Parathyroid adenoma (tissue), 2 donors: Measurements from ENCODE around the gene LRRC8B.
A peak's percentile ranks its signal among the peaks of the same experiment; 100 is the strongest.

Experiments
- H2AFZ ChIP-seq: fragments of 300-600 bp; sonication (generic); one replicate; pipeline ENCODE4 v1.7.0; 2017; ENCODE audit warnings: antibody characterized with exemption, mild to moderate bottlenecking
- H3K27ac ChIP-seq: fragments of 300-600 bp; sonication (generic); one replicate; pipeline ENCODE4 v1.7.0; 2017
- H3K27me3 ChIP-seq: fragments of 300-600 bp; sonication (generic); one replicate; pipeline ENCODE4 v1.7.0; 2017; ENCODE audit warnings: low read length; ENCODE audit not compliant: control insufficient read depth, insufficient read depth
- H3K36me3 ChIP-seq: fragments of 300-600 bp; sonication (generic); one replicate; pipeline ENCODE4 v1.7.0; 2017; ENCODE audit warnings: low read length; ENCODE audit not compliant: control insufficient read depth, insufficient read depth
- H3K4me1 ChIP-seq: fragments of 300-600 bp; sonication (generic); one replicate; pipeline ENCODE4 v1.7.0; 2017; ENCODE audit warnings: control low read depth
- H3K4me2 ChIP-seq: fragments of 300-600 bp; sonication (generic); one replicate; pipeline ENCODE4 v1.7.0; 2017; ENCODE audit warnings: low read length
- H3K4me3 ChIP-seq: fragments of 300-600 bp; sonication (generic); one replicate; pipeline ENCODE4 v1.7.0; 2017; ENCODE audit warnings: low read depth, low read length
- H3K79me2 ChIP-seq: fragments of 300-600 bp; sonication (generic); one replicate; pipeline ENCODE4 v1.7.0; 2017; ENCODE audit warnings: control low read depth
- H3K9ac ChIP-seq: fragments of 300-600 bp; sonication (generic); one replicate; pipeline ENCODE4 v1.7.0; 2017; ENCODE audit warnings: mild to moderate bottlenecking
- H3K9me3 ChIP-seq: fragments of 300-600 bp; sonication (generic); one replicate; pipeline ENCODE4 v1.7.0; 2017; ENCODE audit warnings: low read length; ENCODE audit not compliant: control insufficient read depth
- CTCF ChIP-seq: fragments of 300-600 bp; sonication (generic); IDR thresholded peaks from one replicate; pipeline ENCODE4 v1.7.0; 2017; ENCODE audit warnings: antibody characterized with exemption, mild to moderate bottlenecking
- donor health status: primary hyperparathyroidism.

LRRC8B gene

GRCh38 chr1:89523572-89524368 lies 859 bp upstream of the LRRC8B start:
- Histone ChIP-seq H3K4me2 (peak overlapping the region; percentile 82), H3K9me3 (no peaks in the 10 kb centered on the region), H3K27me3 (no peaks in the 10 kb centered on the region), H2AFZ (peak overlapping the region; percentile 92), H3K79me2 (peaks cover 4% of the 10 kb centered on the region), H3K4me1 (no peaks in the 10 kb centered on the region), H3K9ac (no peak overlapping the region), H3K4me3 (peak overlapping the region; percentile 87), H3K36me3 (no peaks in the 10 kb centered on the region), H3K27ac (peak overlapping the region; percentile 88)
- TF ChIP-seq CTCF = no peak

- Histone ChIP-seq H3K4me1 (no peaks in the 10 kb centered on the region), H3K36me3 (no peaks in the 10 kb centered on the region), H3K9ac (peak overlapping the region; percentile 6), H2AFZ (peak overlapping the region; percentile 92), H3K4me2 (peak overlapping the region; percentile 91), H3K9me3 (no peaks in the 10 kb centered on the region), H3K27me3 (no peaks in the 10 kb centered on the region), H3K79me2 (peaks cover 4% of the 10 kb centered on the region), H3K27ac (peak overlapping the region; percentile 88), H3K4me3 (peak overlapping the region; percentile 87)
- no peak for TF ChIP-seq CTCF
Measured at GRCh38 chr1:89525169-89525855, 683 bp downstream of the LRRC8B start.

- no peaks in the 10 kb centered on the region for H3K4me1 ChIP-seq
- no peak overlapping the region for H3K4me3 ChIP-seq
- H3K9me3 ChIP-seq = no peaks in the 10 kb centered on the region
- H3K27ac ChIP-seq = no peak overlapping the region
- TF ChIP-seq CTCF = no peak
- H3K27me3 ChIP-seq = no peaks in the 10 kb centered on the region
- no peak overlapping the region for H3K9ac ChIP-seq
- peaks cover 6% of the 10 kb centered on the region for H3K79me2 ChIP-seq
- H3K36me3 ChIP-seq = no peaks in the 10 kb centered on the region
- H3K4me2 ChIP-seq = no peak overlapping the region
- H2AFZ ChIP-seq = no peak overlapping the region
Measured at GRCh38 chr1:89527256-89527655, 2.6 kb downstream of the LRRC8B start.

GRCh38 chr1:89527750-89528381 lies 3.2 kb downstream of the LRRC8B start:
- no peaks in the 10 kb centered on the region for H3K4me1 ChIP-seq
- no peaks in the 10 kb centered on the region for H3K36me3 ChIP-seq
- no peak overlapping the region for H3K9ac ChIP-seq
- no peak overlapping the region for H3K4me2 ChIP-seq
- no peak overlapping the region for H2AFZ ChIP-seq
- H3K27ac ChIP-seq = no peak overlapping the region
- TF ChIP-seq CTCF = no peak
- H3K4me3 ChIP-seq = no peak overlapping the region
- H3K9me3 ChIP-seq = no peaks in the 10 kb centered on the region
- no peaks in the 10 kb centered on the region for H3K27me3 ChIP-seq
- peaks cover 6% of the 10 kb centered on the region for H3K79me2 ChIP-seq
